Measurements from ENCODE around the gene PIRT.

GRCh38 chr17:10831696-10832095 lies 6.2 kb downstream of the PIRT start:
- TF ChIP-seq EZH2 (IDR thresholded peaks at IDR 0.05; ENCODE audit: low read length) (no peak), CTCF (optimal IDR thresholded peaks at IDR 0.05 in 1 of 3, IDR thresholded peaks at IDR 0.05 in 1 of 3, conservative IDR thresholded peaks at IDR 0.05 in 1 of 3; ENCODE audit: extremely low read depth in 1 of 3, insufficient read depth in 2 of 3, low read length in 3 of 3) (no peak)

Data from keratinocyte (primary cell).